T-cell (primary cell): ENCODE measurements around the gene DENND2D. TPM values are rescaled to one million over a fixed set of nuclear protein-coding genes. Genes with fewer than 3 reads are reported as not detected.

Experiments used
- ATAC-seq, 4 experiments: fragments of 200-7000 bp in 3 of 4; fragments of 150-1000 bp in 1 of 4; cut with Tn5 transposase; replicated peaks in 1 of 4; 1 replicate in 3 of 4; 2 replicates in 1 of 4; pipeline ENCODE4 v1.10.0; 2021; ENCODE audit warnings: moderate library complexity in 3 of 4, mild to moderate bottlenecking in 2 of 4, moderate number of reproducible peaks in 1 of 4
- CTCF ChIA-PET, 2 donors: fragments of 300-600 bp; sonication (Branson Sonifier 250); formaldehyde crosslinking; loops; one replicate each; lab custom pipeline; 2022; ENCODE audit warnings: antibody characterized with exemption in 2 of 2; lab: Charles Lee
- POLR2A ChIA-PET, 2 donors: fragments of 300-600 bp; sonication (Branson Sonifier 250); formaldehyde crosslinking; loops; one replicate each; lab custom pipeline; 2022; ENCODE audit warnings: antibody characterized with exemption in 2 of 2; lab: Charles Lee
- DNase-seq, 35 experiments: peaks; one replicate each; pipeline versions ENCODE4 v3.0.0 to v3.0.0-alpha.2; 2013 to 2023
- H3K27ac ChIP-seq: one replicate; pipeline ENCODE4 v1.5.1; 2013; ENCODE audit warnings: low read length
- H3K27me3 ChIP-seq, 2 experiments: replicated peaks in 1 of 2; 1 replicate in 1 of 2; 2 replicates in 1 of 2; pipeline versions ENCODE4 v1.6.1 to v1.7.0; 2013; ENCODE audit warnings: low read length in 1 of 2, mixed read lengths in 1 of 2; ENCODE audit not compliant: control insufficient read depth in 2 of 2, insufficient read depth in 2 of 2; ENCODE audit errors: extremely low read depth in 1 of 2
- H3K36me3 ChIP-seq, 2 donors: 1 replicate in 1 of 2; 2 replicates in 1 of 2; pipeline versions ENCODE4 v1.6.1 to v1.7.0; 2013; ENCODE audit warnings: low read length in 1 of 2; ENCODE audit not compliant: control insufficient read depth in 2 of 2, insufficient read depth in 1 of 2; ENCODE audit errors: extremely low read depth in 1 of 2
- H3K4me1 ChIP-seq, 2 experiments: 1 replicate in 1 of 2; 2 replicates in 1 of 2; pipeline versions ENCODE4 v1.6.1 to v1.7.0; 2013; ENCODE audit warnings: low read length in 2 of 2, mixed read lengths in 1 of 2; ENCODE audit not compliant: insufficient read depth in 2 of 2, control insufficient read depth in 1 of 2; ENCODE audit errors: extremely low read depth in 1 of 2
- H3K4me3 ChIP-seq, 2 donors: 1 replicate in 1 of 2; 2 replicates in 1 of 2; pipeline versions ENCODE4 v1.5.1 to v1.7.0; 2013; ENCODE audit warnings: mild to moderate bottlenecking in 2 of 2, low read length in 1 of 2, moderate library complexity in 1 of 2; ENCODE audit not compliant: control insufficient read depth in 1 of 2; ENCODE audit errors: extremely low read depth in 1 of 2
- H3K9me3 ChIP-seq: 2 replicates; pipeline ENCODE4 v1.7.0; 2013
- H3K27ac Mint-ChIP-seq, 2 donors: one replicate each; pipeline ENCODE4 v1.8.0; 2020 to 2021; ENCODE audit warnings: mild to moderate bottlenecking in 2 of 2, mixed read lengths in 2 of 2
- H3K27me3 Mint-ChIP-seq, 2 donors: one replicate each; pipeline ENCODE4 v1.8.0; 2021 to 2022; ENCODE audit warnings: mixed read lengths in 2 of 2
- H3K36me3 Mint-ChIP-seq: one replicate; pipeline ENCODE4 v1.8.0; 2021; ENCODE audit warnings: mixed read lengths
- H3K4me1 Mint-ChIP-seq, 3 donors: one replicate each; pipeline ENCODE4 v1.8.0; 2020 to 2022; ENCODE audit warnings: mixed read lengths in 3 of 3, mild to moderate bottlenecking in 1 of 3
- H3K4me3 Mint-ChIP-seq, 3 donors: one replicate each; pipeline ENCODE4 v1.8.0; 2020 to 2022; ENCODE audit warnings: mild to moderate bottlenecking in 3 of 3, mixed read lengths in 3 of 3, moderate library complexity in 3 of 3
- H3K9me3 Mint-ChIP-seq, 3 donors: one replicate each; pipeline ENCODE4 v1.8.0; 2020 to 2022; ENCODE audit warnings: mixed read lengths in 3 of 3
- WGBS: methylation state at CpG from one replicate; pipeline ENCODE4 v1.1.5; 2013; ENCODE audit warnings: missing lambda C conversion rate; ENCODE audit not compliant: insufficient coverage; 5-methylcytosine and 5-hydroxymethylcytosine counted together
- total RNA-seq, 35 experiments: library from RNA in 6 of 35; stranded (reverse) in 6 of 35; fragments of 120-200 nt in 1 of 35; gene quantifications; one replicate each; pipeline versions ENCODE4 v1.2.1 to v1.2.4 and lab custom pipeline; 2013 to 2026

DENND2D gene
- total RNA-seq, 5 donors from 2014 or later (not counting 1 experiment from before 2014, with no cell fraction given), result 128 to 234 (median 222) TPM

DNA sequence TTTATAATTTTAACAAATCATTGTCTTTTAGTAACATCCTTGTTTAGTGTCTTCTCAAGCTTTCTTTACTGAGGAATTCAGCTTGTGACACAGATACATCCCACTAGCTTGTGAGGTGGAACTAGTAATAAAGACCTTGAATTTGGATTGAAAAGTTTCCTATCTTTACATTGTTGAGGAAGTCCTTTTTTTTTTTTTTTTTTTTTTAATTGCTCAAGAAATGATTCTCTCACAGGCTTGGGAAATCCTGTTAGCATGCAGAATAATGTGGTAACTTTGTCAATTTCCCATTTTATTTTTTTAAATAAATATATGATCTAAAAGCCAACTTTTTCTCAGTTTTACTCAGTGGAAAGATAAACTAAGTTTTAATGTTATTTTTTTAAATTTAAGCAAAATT is 15.8 kb downstream of the DENND2D start:
- H3K4me1 Mint-ChIP-seq, result peaks cover 84 to 92% (median 91%) of the 10 kb centered on the region in 3 donors

DNA sequence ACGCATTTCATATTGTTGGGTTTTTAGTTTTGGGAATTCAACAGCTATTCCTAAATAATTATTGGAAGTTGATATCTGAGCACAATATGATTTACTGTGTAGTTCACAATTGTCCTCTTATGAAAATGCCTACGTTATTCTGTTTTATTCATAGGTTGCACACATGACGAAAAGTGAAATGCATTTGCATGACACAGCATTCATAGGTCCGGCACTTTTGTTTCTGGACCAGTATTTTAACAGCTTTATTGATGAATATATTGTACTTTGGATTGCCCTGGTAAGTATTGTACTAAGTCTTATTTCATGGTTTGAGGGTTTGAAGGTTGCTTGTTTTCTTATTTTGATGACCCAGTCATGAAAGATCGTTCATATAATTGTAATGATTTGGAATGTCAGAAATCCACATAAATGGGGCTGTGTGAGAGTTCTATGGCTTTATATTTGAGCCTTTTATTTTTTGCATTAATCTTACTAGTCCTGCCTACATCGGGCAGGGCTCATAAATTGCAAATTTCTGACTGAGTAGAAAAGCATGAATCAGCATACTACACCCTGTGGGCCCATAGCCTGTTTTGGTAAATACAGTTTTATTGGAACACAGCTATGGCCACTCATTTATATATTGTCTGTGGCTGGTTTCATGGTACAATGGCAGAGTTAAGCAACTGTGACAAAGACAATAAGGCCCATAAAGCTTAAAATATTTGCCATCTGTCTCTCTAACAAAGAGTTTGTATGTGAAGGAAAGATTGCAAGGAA is 17.0 kb downstream of the DENND2D start:
- peak overlapping the region; percentile 78 to 81 for H3K27ac Mint-ChIP-seq
- Histone ChIP-seq H3K9me3 (no peaks in the 10 kb centered on the region), H3K36me3 (peaks cover 3 to 49% of the 10 kb centered on the region in 2 donors), H3K27ac (no peak overlapping the region), H3K27me3 (no peaks in the 10 kb centered on the region), H3K4me1 (peaks cover 4 to 12% of the 10 kb centered on the region in 2 experiments), H3K4me3 (no peak overlapping the region)
- CTCF ChIA-PET, result interaction anchor here (0.5 to 1.5 kb wide), 8 partner anchors 15 to 1624 kb away, joined by 3 to 4 read pairs (median 3); no protein-coding TSS in a partner anchor
- ATAC-seq (no peak), DNase-seq (no peak)
- no peaks in the 10 kb centered on the region for H3K27me3 Mint-ChIP-seq
- peaks cover 63% of the 10 kb centered on the region for H3K36me3 Mint-ChIP-seq
- H3K4me1 Mint-ChIP-seq, result peaks cover 81 to 90% (median 86%) of the 10 kb centered on the region in 3 donors
- H3K9me3 Mint-ChIP-seq, result no peaks in the 10 kb centered on the region
- POLR2A ChIA-PET, result interaction anchor here in 1 of 2 donors (0.5 to 1.0 kb wide), 2 partner anchors 29 to 36 kb away, joined by 3 to 7 read pairs; no protein-coding TSS in a partner anchor
- WGBS, result 89% methylated on average over 4 of the region's 6 CpGs
- no peak overlapping the region for H3K4me3 Mint-ChIP-seq

More for the DNA sequence above, 15.8 kb downstream of the DENND2D start:
- peaks cover 3 to 55% of the 10 kb centered on the region in 2 donors for H3K36me3 ChIP-seq
- ChIA-PET CTCF (interaction anchor here in 1 of 2 donors (1.0 kb wide), 1 partner anchor 31 kb away, joined by 8 read pairs; no protein-coding TSS in a partner anchor), POLR2A (interaction anchor here (0.7 kb wide), 3 partner anchors 9 to 143 kb away, joined by 11 to 15 read pairs (median 11); no protein-coding TSS in a partner anchor)
- Mint-ChIP-seq H3K9me3 (no peaks in the 10 kb centered on the region), H3K27ac (peak overlapping the region; percentile 75 to 81), H3K27me3 (no peaks in the 10 kb centered on the region), H3K36me3 (peaks cover 65% of the 10 kb centered on the region), H3K4me3 (no peak overlapping the region)
- DNase-seq (no peak), ATAC-seq (no peak)
- H3K4me3 ChIP-seq, result no peak overlapping the region
- H3K27me3 ChIP-seq, result no peaks in the 10 kb centered on the region
- peaks cover 13 to 22% of the 10 kb centered on the region in 2 experiments for H3K4me1 ChIP-seq
- no peak overlapping the region for H3K27ac ChIP-seq
- H3K9me3 ChIP-seq, result no peaks in the 10 kb centered on the region

DNA sequence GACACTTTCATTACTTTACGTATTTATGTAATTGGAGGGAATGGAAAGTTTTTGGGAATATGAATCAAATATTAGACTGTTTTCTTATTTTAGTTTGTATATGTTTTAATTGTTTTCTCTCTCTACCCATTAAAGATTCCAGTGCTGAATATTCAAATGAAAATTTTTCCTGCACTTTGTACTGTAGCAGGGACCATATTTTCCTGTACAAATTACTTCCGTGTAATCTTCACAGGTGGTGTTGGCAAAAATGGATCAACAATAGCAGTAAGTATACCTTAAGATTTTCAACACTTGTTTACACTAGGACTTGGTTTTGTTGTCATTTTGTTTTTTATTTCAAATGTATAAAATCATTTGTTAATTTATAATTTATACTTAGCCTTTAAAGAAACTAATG is 18.4 kb downstream of the DENND2D start:
- no peaks in the 10 kb centered on the region for H3K27me3 Mint-ChIP-seq
- Histone ChIP-seq H3K4me3 (no peak overlapping the region), H3K4me1 (peaks cover 0 to 2% of the 10 kb centered on the region in 2 experiments), H3K27ac (peak overlapping the region; percentile 12), H3K36me3 (peaks cover 3 to 42% of the 10 kb centered on the region in 2 donors), H3K9me3 (no peaks in the 10 kb centered on the region), H3K27me3 (no peaks in the 10 kb centered on the region)
- WGBS, result no CpG with 5 or more reads among the region's 2 CpGs
- H3K27ac Mint-ChIP-seq, result peak overlapping the region; percentile 86 to 87
- peaks cover 70 to 81% (median 77%) of the 10 kb centered on the region in 3 donors for H3K4me1 Mint-ChIP-seq
- ChIA-PET POLR2A (interaction anchor here in 1 of 2 donors (0.6 kb wide), 1 partner anchor 47 kb away, joined by 3 read pairs; no protein-coding TSS in a partner anchor), CTCF (interaction anchor here in 1 of 2 donors (1.5 kb wide), 1 partner anchor 152 kb away, joined by 4 read pairs; no protein-coding TSS in a partner anchor)
- ATAC-seq (no peak), DNase-seq (no peak)
- H3K4me3 Mint-ChIP-seq, result no peak overlapping the region
- H3K9me3 Mint-ChIP-seq, result no peaks in the 10 kb centered on the region
- peaks cover 56% of the 10 kb centered on the region for H3K36me3 Mint-ChIP-seq

DNA sequence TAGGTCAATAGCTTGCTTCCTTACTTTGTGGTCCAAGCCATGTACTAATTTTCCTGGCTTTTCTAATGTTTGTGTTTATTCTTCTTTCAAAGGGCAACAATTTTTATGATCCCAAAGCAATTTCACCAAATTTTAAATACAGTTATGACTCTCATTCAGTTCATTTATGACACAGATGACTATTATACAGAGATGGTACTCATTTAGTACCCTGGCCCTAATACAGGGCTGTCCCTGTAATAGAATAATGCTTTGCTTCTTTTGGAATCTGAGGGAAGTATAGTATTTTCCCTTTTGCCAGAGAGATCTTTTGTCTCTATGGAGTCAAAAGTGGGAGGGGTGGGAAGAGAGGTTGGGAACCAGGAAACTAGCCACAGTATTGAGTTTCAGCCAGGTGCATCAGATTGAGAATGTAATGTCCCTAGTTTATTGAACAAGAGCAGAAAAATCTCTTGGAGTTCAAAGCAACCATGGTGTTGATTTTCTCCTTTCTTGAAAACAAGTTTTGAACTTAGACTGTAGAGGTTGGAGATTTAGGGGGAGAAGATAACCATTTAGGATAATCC is 20.4 kb downstream of the DENND2D start:
- peaks cover 52% of the 10 kb centered on the region for H3K36me3 Mint-ChIP-seq
- CTCF ChIA-PET, result interaction anchor here in 1 of 2 donors (0.5 kb wide), 1 partner anchor 221 kb away, joined by 4 read pairs; no protein-coding TSS in a partner anchor

DNA sequence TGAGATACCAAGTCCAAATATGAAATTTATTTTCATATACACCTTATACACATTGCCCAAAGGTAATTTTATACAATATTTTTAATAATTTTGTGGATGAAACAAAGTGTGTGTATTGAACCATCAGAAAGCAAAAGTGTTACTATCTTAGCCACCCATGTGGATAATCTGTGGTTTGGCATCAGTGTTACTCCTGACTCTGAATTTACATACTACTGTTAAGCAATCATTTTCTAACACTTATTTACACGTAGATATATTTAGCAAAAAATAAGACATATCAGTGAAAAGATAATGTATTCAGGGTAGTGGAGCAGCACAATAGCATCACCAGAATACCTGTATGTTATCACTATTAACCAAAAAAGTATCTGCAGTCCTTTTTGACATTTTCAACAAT is 23.8 kb downstream of the DENND2D start:
- Histone ChIP-seq H3K4me3 (no peak overlapping the region), H3K27me3 (no peaks in the 10 kb centered on the region), H3K9me3 (no peaks in the 10 kb centered on the region), H3K27ac (no peak overlapping the region), H3K4me1 (peaks cover 0 to 2% of the 10 kb centered on the region in 2 experiments), H3K36me3 (peaks cover 0 to 38% of the 10 kb centered on the region in 2 donors)
- DNase-seq, result no peak
- Mint-ChIP-seq H3K27me3 (no peaks in the 10 kb centered on the region), H3K36me3 (peaks cover 56% of the 10 kb centered on the region), H3K4me1 (peaks cover 49 to 64% (median 61%) of the 10 kb centered on the region in 3 donors), H3K9me3 (no peaks in the 10 kb centered on the region), H3K27ac (peak overlapping the region in 1 of 2 donors; percentile 28), H3K4me3 (no peak overlapping the region)
- ATAC-seq, result no peak
- ChIA-PET CTCF (interaction anchor here in 1 of 2 donors (0.7 kb wide), 1 partner anchor 1471 kb away, joined by 3 read pairs; no protein-coding TSS in a partner anchor), POLR2A (no interaction called here)
- no CpG with 5 or more reads among the region's 1 CpG for WGBS

More for the DNA sequence above, 20.4 kb downstream of the DENND2D start:
- Histone ChIP-seq H3K4me3 (no peak overlapping the region), H3K27me3 (no peaks in the 10 kb centered on the region), H3K27ac (peak overlapping the region; percentile 48), H3K9me3 (no peaks in the 10 kb centered on the region), H3K4me1 (peaks cover 0 to 2% of the 10 kb centered on the region in 2 experiments), H3K36me3 (peaks cover 0 to 35% of the 10 kb centered on the region in 2 donors)
- POLR2A ChIA-PET, result no interaction called here
- no peak for DNase-seq
- H3K4me1 Mint-ChIP-seq, result peaks cover 56 to 67% (median 66%) of the 10 kb centered on the region in 3 donors
- H3K9me3 Mint-ChIP-seq, result no peaks in the 10 kb centered on the region
- no peak overlapping the region for H3K4me3 Mint-ChIP-seq
- H3K27ac Mint-ChIP-seq, result peak overlapping the region; percentile 62 to 79
- no peak for ATAC-seq
- no peaks in the 10 kb centered on the region for H3K27me3 Mint-ChIP-seq

DNA sequence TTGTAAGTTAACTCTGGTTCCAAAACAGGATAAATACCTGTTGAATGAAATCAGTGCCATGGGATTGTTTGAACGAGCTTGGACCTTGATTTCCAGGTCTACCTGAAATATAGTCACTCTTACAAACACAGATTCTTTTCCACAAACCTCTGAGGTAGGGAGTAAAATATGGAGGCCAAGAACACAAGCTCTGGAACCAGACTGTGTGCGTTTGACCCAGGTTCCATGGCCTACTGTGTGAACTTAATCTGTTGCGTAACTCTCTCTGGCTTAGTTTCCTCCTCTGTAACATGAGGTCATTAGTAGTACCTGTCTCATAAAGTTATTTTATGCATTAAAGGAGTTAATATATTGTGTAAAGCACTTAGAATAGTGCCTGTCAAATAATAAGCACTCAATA is 25.1 kb downstream of the DENND2D start:
- Histone ChIP-seq H3K36me3 (peaks cover 0 to 38% of the 10 kb centered on the region in 2 donors), H3K4me1 (peaks cover 0 to 2% of the 10 kb centered on the region in 2 experiments), H3K4me3 (no peak overlapping the region), H3K9me3 (no peaks in the 10 kb centered on the region), H3K27ac (no peak overlapping the region), H3K27me3 (no peaks in the 10 kb centered on the region)
- Mint-ChIP-seq H3K27me3 (no peaks in the 10 kb centered on the region), H3K9me3 (no peaks in the 10 kb centered on the region), H3K36me3 (peaks cover 55% of the 10 kb centered on the region), H3K4me3 (no peak overlapping the region), H3K27ac (peak overlapping the region in 1 of 2 donors; percentile 52), H3K4me1 (peaks cover 41 to 56% (median 49%) of the 10 kb centered on the region in 3 donors)
- CTCF ChIA-PET, result interaction anchor here in 1 of 2 donors (0.6 to 0.7 kb wide), 2 partner anchors 224 to 503 kb away, joined by 3 to 4 read pairs; no protein-coding TSS in a partner anchor
- POLR2A ChIA-PET, result no interaction called here
- ATAC-seq (no peak), DNase-seq (no peak)
- no CpG with 5 or more reads among the region's 3 CpGs for WGBS
